D721Med (cell line): ENCODE results near the gene GNG2.
A peak's percentile ranks its signal among the peaks of the same experiment; 100 is the strongest.

Experiments used
- DNase-seq: peaks from one replicate; pipeline ENCODE4 v3.0.0; 2011; ENCODE audit warnings: low spot score; ENCODE audit not compliant: insufficient read length
- FAIRE-seq: peaks from 2 replicates; lab custom pipeline; 2011; peaks lifted over from hg19 to GRCh38; lab: Jason Lieb, UNC
- CTCF ChIP-seq: IDR thresholded peaks from 2 replicates; pipeline ENCODE4 v1.5.1; 2012; ENCODE audit warnings: mild to moderate bottlenecking, control low read depth; ENCODE audit not compliant: insufficient read depth; ENCODE audit errors: missing control alignments

GNG2 gene

GRCh38 chr14:51855234-51855633, 5.2 kb upstream of the GNG2 start:
- no peak for FAIRE-seq
- no peak for TF ChIP-seq CTCF
- DNase-seq = no peak

GRCh38 chr14:51856792-51857296, 3.6 kb upstream of the GNG2 start:
- FAIRE-seq = no peak
- TF ChIP-seq CTCF = no peak
- DNase-seq = no peak

- DNase-seq = no peak
- FAIRE-seq = no peak
- TF ChIP-seq CTCF = no peak
Measured at GRCh38 chr14:51859131-51859530, 1.3 kb upstream of the GNG2 start.

GRCh38 chr14:51860825-51861499, 550 bp downstream of the GNG2 start:
- no peak for FAIRE-seq
- DNase-seq = no peak
- TF ChIP-seq CTCF = no peak

GRCh38 chr14:51862176-51862796, 1.9 kb downstream of the GNG2 start:
- DNase-seq = no peak
- TF ChIP-seq CTCF = no peak
- peak; percentile 48 for FAIRE-seq

- TF ChIP-seq CTCF = no peak
- DNase-seq (no peak), FAIRE-seq (no peak)
Measured at GRCh38 chr14:51862860-51863259, 2.4 kb downstream of the GNG2 start.

- DNase-seq = no peak
- no peak for FAIRE-seq
- TF ChIP-seq CTCF = no peak
Measured at GRCh38 chr14:51865953-51866747, 5.7 kb downstream of the GNG2 start.
